Mesendoderm (in vitro differentiated cells): ENCODE measurements around the gene RGS7BP.

Experiments used
- DNase-seq: peaks from one replicate; pipeline ENCODE4 v3.0.0; 2013
- H2AK5ac ChIP-seq: 2 replicates; pipeline ENCODE4 v1.6.1; 2013; ENCODE audit warnings: low read length, inconsistent platforms
- H2BK120ac ChIP-seq: 2 replicates; pipeline ENCODE4 v1.6.1; 2013; ENCODE audit warnings: low read depth, mild to moderate bottlenecking, low read length, moderate library complexity, mixed read lengths
- H2BK15ac ChIP-seq: replicated peaks from 2 replicates; pipeline ENCODE4 v1.6.1; 2013; ENCODE audit warnings: low read depth, mild to moderate bottlenecking, moderate library complexity
- H2BK5ac ChIP-seq: 2 replicates; pipeline ENCODE4 v1.6.1; 2013; ENCODE audit warnings: low read length, inconsistent platforms
- H3K18ac ChIP-seq: 2 replicates; pipeline ENCODE4 v1.6.1; 2013; ENCODE audit warnings: mild to moderate bottlenecking, low read length, mixed read lengths
- H3K23ac ChIP-seq: one replicate; pipeline ENCODE4 v1.6.1; 2013; ENCODE audit warnings: low read length
- H3K27ac ChIP-seq: 2 replicates; pipeline ENCODE4 v1.5.1; 2013; ENCODE audit warnings: low read depth, mild to moderate bottlenecking, inconsistent platforms, low read length, moderate library complexity
- H3K27me3 ChIP-seq: 2 replicates; pipeline ENCODE4 v1.6.1; 2013; ENCODE audit warnings: low read length, control low read depth, mild to moderate bottlenecking, inconsistent platforms; ENCODE audit not compliant: insufficient read depth, poor library complexity
- H3K36me3 ChIP-seq: 2 replicates; pipeline ENCODE4 v1.6.1; 2013; ENCODE audit warnings: low read length, inconsistent platforms; ENCODE audit not compliant: control insufficient read depth, insufficient read depth
- H3K4ac ChIP-seq: one replicate; pipeline ENCODE4 v1.6.1; 2013; ENCODE audit warnings: low read depth, mild to moderate bottlenecking, low read length, moderate library complexity
- H3K4me1 ChIP-seq: 2 replicates; pipeline ENCODE4 v1.6.1; 2013; ENCODE audit warnings: low read depth, low read length, inconsistent platforms; ENCODE audit not compliant: control insufficient read depth
- H3K4me2 ChIP-seq: 2 replicates; pipeline ENCODE4 v1.6.1; 2013; ENCODE audit warnings: low read length
- H3K4me3 ChIP-seq: 2 replicates; pipeline ENCODE4 v1.5.1; 2013; ENCODE audit warnings: mild to moderate bottlenecking, low read length
- H3K56ac ChIP-seq: one replicate; pipeline ENCODE4 v1.6.1; 2013; ENCODE audit warnings: low read length
- H3K79me1 ChIP-seq: 2 replicates; pipeline ENCODE4 v1.6.1; 2013; ENCODE audit warnings: low read length, inconsistent platforms
- H3K79me2 ChIP-seq: 2 replicates; pipeline ENCODE4 v1.6.1; 2013; ENCODE audit warnings: mild to moderate bottlenecking, low read length; ENCODE audit not compliant: control insufficient read depth, insufficient read depth
- H3K9ac ChIP-seq: 2 replicates; pipeline ENCODE4 v1.6.1; 2013; ENCODE audit warnings: low read length, inconsistent platforms
- H4K5ac ChIP-seq: one replicate; pipeline ENCODE4 v1.6.1; 2013; ENCODE audit warnings: low read length
- H4K8ac ChIP-seq: one replicate; pipeline ENCODE4 v1.6.1; 2013; ENCODE audit warnings: low read depth, mild to moderate bottlenecking, control low read depth, low read length, moderate library complexity
- WGBS: extraction: QIAGEN DNeasy Blood & Tissue Kit; methylation state at CpG from one replicate; pipeline ENCODE4 v1.1.7; 2013; ENCODE audit warnings: low lambda C conversion rate, missing lambda C conversion rate; ENCODE audit not compliant: insufficient coverage; ENCODE audit errors: extremely low coverage; 5-methylcytosine and 5-hydroxymethylcytosine counted together

Gene RGS7BP

GRCh38 chr5:64603676-64604075, 97.9 kb downstream of the RGS7BP start:
- H3K36me3 ChIP-seq, result no peaks in the 10 kb centered on the region
- H3K4me1 ChIP-seq, result no peaks in the 10 kb centered on the region
- H3K4me3 ChIP-seq, result no peak overlapping the region
- no peak overlapping the region for H3K4me2 ChIP-seq
- no peak overlapping the region for H3K4ac ChIP-seq
- H3K79me1 ChIP-seq, result no peaks in the 10 kb centered on the region
- no peak overlapping the region for H4K8ac ChIP-seq
- no peak overlapping the region for H3K23ac ChIP-seq
- H3K18ac ChIP-seq, result no peak overlapping the region
- no peak overlapping the region for H2BK15ac ChIP-seq
- WGBS, result no CpG with 5 or more reads among the region's 4 CpGs
- H3K27ac ChIP-seq, result no peak overlapping the region
- no peaks in the 10 kb centered on the region for H3K79me2 ChIP-seq
- DNase-seq, result no peak
- no peak overlapping the region for H3K56ac ChIP-seq
- no peak overlapping the region for H2BK5ac ChIP-seq
- H3K27me3 ChIP-seq, result no peaks in the 10 kb centered on the region
- no peak overlapping the region for H2BK120ac ChIP-seq
- H3K9ac ChIP-seq, result no peak overlapping the region
- no peak overlapping the region for H2AK5ac ChIP-seq
- no peak overlapping the region for H4K5ac ChIP-seq

DNA sequence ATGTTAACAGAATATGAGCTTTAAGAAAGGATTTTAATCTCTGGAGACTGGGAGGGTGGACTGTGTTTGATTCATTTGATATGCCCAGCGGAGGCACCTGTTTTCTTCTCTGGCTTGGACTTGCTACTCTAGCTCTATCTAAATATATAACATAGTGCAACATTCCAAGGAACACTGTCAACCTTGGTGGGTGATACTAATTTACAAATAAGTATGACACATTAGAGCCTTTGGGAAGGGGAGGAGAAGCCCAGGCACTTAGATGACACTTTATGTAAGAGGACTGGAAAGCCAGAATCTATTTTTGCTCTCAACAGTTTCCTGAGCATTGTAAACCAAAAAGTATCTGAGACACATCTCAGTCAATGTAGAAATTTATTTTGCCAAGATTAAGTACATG, 101.1 kb downstream of the RGS7BP start:
- no peak for DNase-seq
- WGBS, result no CpG with 5 or more reads among the region's 1 CpG
- H2AK5ac ChIP-seq, result no peak overlapping the region
- peaks cover 2% of the 10 kb centered on the region for H3K27me3 ChIP-seq
- no peaks in the 10 kb centered on the region for H3K4me1 ChIP-seq
- H4K8ac ChIP-seq, result no peak overlapping the region
- H3K36me3 ChIP-seq, result no peaks in the 10 kb centered on the region
- no peak overlapping the region for H2BK120ac ChIP-seq
- no peak overlapping the region for H2BK15ac ChIP-seq
- no peak overlapping the region for H3K4ac ChIP-seq
- H3K4me2 ChIP-seq, result no peak overlapping the region
- H3K18ac ChIP-seq, result no peak overlapping the region
- H3K4me3 ChIP-seq, result no peak overlapping the region
- H3K79me2 ChIP-seq, result no peaks in the 10 kb centered on the region
- H4K5ac ChIP-seq, result no peak overlapping the region
- no peak overlapping the region for H3K23ac ChIP-seq
- no peak overlapping the region for H2BK5ac ChIP-seq
- no peak overlapping the region for H3K9ac ChIP-seq
- no peak overlapping the region for H3K56ac ChIP-seq
- no peaks in the 10 kb centered on the region for H3K79me1 ChIP-seq
- no peak overlapping the region for H3K27ac ChIP-seq

GRCh38 chr5:64612344-64612961, 106.6 kb downstream of the RGS7BP start:
- Histone ChIP-seq H2BK5ac (no peak overlapping the region), H3K18ac (no peak overlapping the region), H2AK5ac (no peak overlapping the region), H4K8ac (no peak overlapping the region), H4K5ac (no peak overlapping the region), H3K27me3 (peaks cover 2% of the 10 kb centered on the region), H2BK120ac (peak overlapping the region; percentile 45), H3K27ac (no peak overlapping the region), H3K79me2 (no peaks in the 10 kb centered on the region), H2BK15ac (no peak overlapping the region), H3K4me2 (no peak overlapping the region), H3K23ac (no peak overlapping the region), H3K56ac (no peak overlapping the region), H3K4me1 (no peaks in the 10 kb centered on the region), H3K4me3 (no peak overlapping the region), H3K79me1 (no peaks in the 10 kb centered on the region), H3K9ac (no peak overlapping the region), H3K4ac (no peak overlapping the region), H3K36me3 (no peaks in the 10 kb centered on the region)
- DNase-seq, result peak; percentile 81
- WGBS, result no CpG with 5 or more reads among the region's 5 CpGs

DNA sequence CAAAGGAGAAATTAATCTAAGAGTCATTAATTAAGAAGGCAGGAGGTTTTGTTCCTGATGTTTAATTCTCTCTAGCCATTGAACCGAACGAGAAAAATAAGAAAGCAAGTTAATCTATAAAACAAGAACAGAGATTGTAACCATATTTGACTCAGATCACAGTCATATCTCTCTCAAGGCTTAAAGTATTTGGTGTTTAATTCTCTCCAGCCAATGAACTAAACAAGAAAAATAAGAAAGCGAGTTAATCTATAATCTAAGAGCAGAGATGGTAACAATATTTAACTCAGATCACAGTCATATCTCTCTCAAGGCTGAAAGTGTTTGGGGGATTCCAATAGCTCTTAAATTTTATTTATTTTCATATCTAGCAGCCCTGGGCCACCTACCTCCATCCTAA, 110.1 kb downstream of the RGS7BP start:
- no peak for DNase-seq
- no peak overlapping the region for H3K9ac ChIP-seq
- H3K36me3 ChIP-seq, result no peaks in the 10 kb centered on the region
- no peak overlapping the region for H3K4ac ChIP-seq
- H4K5ac ChIP-seq, result no peak overlapping the region
- no peak overlapping the region for H2AK5ac ChIP-seq
- H3K27me3 ChIP-seq, result no peaks in the 10 kb centered on the region
- H3K79me1 ChIP-seq, result no peaks in the 10 kb centered on the region
- H3K4me1 ChIP-seq, result no peaks in the 10 kb centered on the region
- no peaks in the 10 kb centered on the region for H3K79me2 ChIP-seq
- H3K23ac ChIP-seq, result no peak overlapping the region
- H2BK120ac ChIP-seq, result no peak overlapping the region
- no peak overlapping the region for H2BK5ac ChIP-seq
- no peak overlapping the region for H3K18ac ChIP-seq
- no CpG with 5 or more reads among the region's 3 CpGs for whole genome bisulfite sequencing
- no peak overlapping the region for H3K4me2 ChIP-seq
- H2BK15ac ChIP-seq, result no peak overlapping the region
- no peak overlapping the region for H3K4me3 ChIP-seq
- no peak overlapping the region for H4K8ac ChIP-seq
- no peak overlapping the region for H3K56ac ChIP-seq
- H3K27ac ChIP-seq, result no peak overlapping the region

DNA sequence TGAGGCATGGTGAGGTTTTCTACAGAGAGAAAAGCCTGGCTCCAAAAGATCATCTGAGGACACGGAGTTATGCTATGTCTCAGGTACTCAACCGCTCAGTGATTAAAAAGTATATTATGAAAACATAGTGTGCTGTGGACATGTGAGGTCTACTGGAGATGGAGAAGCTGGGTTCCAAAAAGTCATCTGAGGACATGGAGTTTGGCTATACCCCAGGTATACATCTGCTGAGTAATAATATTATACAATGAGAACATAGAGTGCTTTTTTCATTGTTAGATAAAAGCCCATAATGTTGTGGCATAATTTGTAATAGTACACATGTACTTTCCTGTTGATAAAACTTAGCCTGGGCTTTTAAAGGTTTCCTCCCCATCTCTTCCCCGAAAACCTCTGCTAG, 113.8 kb downstream of the RGS7BP start:
- WGBS, result no CpG with 5 or more reads among the region's 3 CpGs
- no peak for DNase-seq
- no peaks in the 10 kb centered on the region for H3K27me3 ChIP-seq

DNA sequence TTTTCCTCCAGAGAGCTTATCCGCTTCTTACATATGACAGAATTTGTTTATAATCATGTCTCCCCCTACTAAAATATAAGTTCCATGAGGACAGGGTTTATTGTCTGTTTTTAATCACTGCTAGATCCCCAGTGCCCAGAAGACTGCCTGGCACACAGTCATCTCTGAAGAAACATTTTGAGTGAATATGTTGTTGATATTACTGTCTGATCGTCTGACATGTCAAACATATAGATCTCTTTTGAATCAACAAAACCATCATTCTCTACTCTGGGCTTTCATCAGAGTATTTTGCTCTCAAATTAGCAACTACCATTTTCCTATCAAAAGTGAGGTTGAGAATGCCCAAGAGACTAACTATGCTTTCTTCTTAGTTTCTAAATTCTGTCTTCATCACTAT, 117.2 kb downstream of the RGS7BP start:
- Histone ChIP-seq H3K4me1 (no peaks in the 10 kb centered on the region), H3K79me1 (no peaks in the 10 kb centered on the region), H3K27me3 (no peaks in the 10 kb centered on the region), H3K4me2 (no peak overlapping the region), H3K27ac (no peak overlapping the region), H3K4ac (no peak overlapping the region), H3K18ac (no peak overlapping the region), H4K8ac (no peak overlapping the region), H3K23ac (no peak overlapping the region), H2AK5ac (no peak overlapping the region), H2BK5ac (no peak overlapping the region), H3K36me3 (no peaks in the 10 kb centered on the region), H3K79me2 (no peaks in the 10 kb centered on the region), H3K4me3 (no peak overlapping the region), H4K5ac (no peak overlapping the region), H3K56ac (no peak overlapping the region), H3K9ac (no peak overlapping the region), H2BK120ac (no peak overlapping the region), H2BK15ac (no peak overlapping the region)
- no CpG with 5 or more reads among the region's 2 CpGs for WGBS
- DNase-seq, result no peak

More for the DNA sequence above, 113.8 kb downstream of the RGS7BP start:
- no peak overlapping the region for H3K4me3 ChIP-seq
- no peak overlapping the region for H3K27ac ChIP-seq
- H4K8ac ChIP-seq, result no peak overlapping the region
- H2BK5ac ChIP-seq, result no peak overlapping the region
- H3K4me2 ChIP-seq, result no peak overlapping the region
- no peak overlapping the region for H2BK15ac ChIP-seq
- no peaks in the 10 kb centered on the region for H3K79me2 ChIP-seq
- no peak overlapping the region for H2BK120ac ChIP-seq
- no peak overlapping the region for H3K9ac ChIP-seq
- no peak overlapping the region for H3K4ac ChIP-seq
- H3K36me3 ChIP-seq, result no peaks in the 10 kb centered on the region
- no peaks in the 10 kb centered on the region for H3K79me1 ChIP-seq
- H4K5ac ChIP-seq, result no peak overlapping the region
- H3K56ac ChIP-seq, result no peak overlapping the region
- no peak overlapping the region for H3K23ac ChIP-seq
- H3K18ac ChIP-seq, result no peak overlapping the region
- no peaks in the 10 kb centered on the region for H3K4me1 ChIP-seq
- H2AK5ac ChIP-seq, result no peak overlapping the region
